PC-3 (cell line): Measurements from ENCODE around the gene EIF4E1B.

ENCODE experiments used
- CTCF ChIP-seq: fragments of 300-600 bp; sonication (generic); conservative IDR thresholded peaks from 2 replicates; pipeline ENCODE4 v1.5.1; 2017; ENCODE audit warnings: antibody characterized with exemption, low read depth, mild to moderate bottlenecking, low read length
- EZH2phosphoT487 ChIP-seq: fragments of 300-600 bp; sonication (generic); IDR thresholded peaks from 2 replicates; pipeline ENCODE4 v1.6.1; 2018; ENCODE audit warnings: mild to moderate bottlenecking, antibody characterized with exemption, low read length, borderline replicate concordance

DNA sequence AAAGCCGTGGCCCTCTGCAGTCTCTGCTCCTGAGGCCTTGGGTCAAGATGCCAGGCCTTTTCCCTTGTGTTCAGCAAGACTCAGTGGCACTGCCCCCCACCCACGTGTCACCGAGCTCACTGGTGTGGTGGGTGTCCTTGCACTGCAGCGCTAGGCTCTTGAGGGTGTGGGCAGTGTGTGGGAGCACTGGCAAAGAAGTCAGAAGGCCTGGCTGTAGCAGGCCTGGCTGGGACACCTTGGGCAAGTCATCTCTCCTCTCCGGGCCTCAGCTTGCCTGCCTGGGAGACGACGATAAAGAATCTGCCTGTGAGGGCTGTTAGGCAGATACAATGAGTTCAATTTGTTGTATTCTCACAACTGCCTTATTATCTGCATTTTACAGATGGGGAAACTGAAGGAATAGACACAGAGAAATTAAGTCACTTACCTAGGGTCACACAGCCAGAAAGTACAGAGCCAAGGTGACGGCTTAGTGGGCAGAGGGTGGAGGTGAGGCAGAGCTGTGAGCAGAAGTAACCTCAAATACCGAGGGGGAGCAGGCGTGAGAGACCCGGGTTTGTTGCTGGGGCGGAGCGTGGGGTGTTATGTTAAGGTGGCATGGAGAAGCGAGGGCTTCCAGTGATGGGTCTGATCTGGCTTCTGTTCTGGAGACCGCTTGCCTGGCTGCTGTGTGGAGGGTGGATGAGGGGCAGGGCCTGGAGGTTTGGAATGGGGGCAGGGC lies 18.2 kb downstream of the EIF4E1B start:
- TF ChIP-seq CTCF, result no peak
- TF ChIP-seq EZH2phosphoT487, result no peak
